Measurements from ENCODE around the gene YBX2. TPM values are rescaled to one million over a fixed set of nuclear protein-coding genes. Genes with fewer than 3 reads are reported as not detected.

Gene YBX2
- total and polyA plus RNA-seq, 2 donors (not counting 1 experiment from before 2014, with no cell fraction given): under 0.01 TPM; not detected in 1

DNA sequence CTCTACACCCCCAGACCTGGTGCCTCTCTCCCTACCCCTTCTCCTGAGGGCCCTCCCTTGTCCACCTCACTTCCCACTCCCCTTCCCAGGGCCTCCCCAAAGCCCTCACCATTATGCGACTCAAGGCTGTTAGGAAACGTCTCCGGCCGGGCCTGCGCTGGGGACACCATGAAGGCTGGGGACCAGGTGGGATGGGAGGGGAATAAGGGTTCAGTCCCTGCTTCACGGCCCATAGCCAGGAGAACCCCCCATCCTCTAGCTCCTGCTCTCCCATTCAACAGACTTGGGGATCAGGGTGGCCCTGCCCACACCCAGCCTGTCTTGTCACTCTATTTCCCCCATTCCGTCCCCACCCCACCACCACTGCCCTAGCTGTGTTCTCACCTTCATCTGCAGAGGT, 32.6 kb upstream of the YBX2 start:
- Histone ChIP-seq H3K79me2 (ENCODE audit: control insufficient read depth, insufficient read depth, low read length) (peaks cover 6% of the 10 kb centered on the region), H3K4me1 (ENCODE audit: control insufficient read depth, extremely low read depth, insufficient read depth, low read length) (no peaks in the 10 kb centered on the region), H3K9ac (ENCODE audit: insufficient read depth, low read length) (no peak overlapping the region), H2AFZ (ENCODE audit: low read length) (no peak overlapping the region), H3K9me3 (ENCODE audit: control insufficient read depth, insufficient read depth, low read depth, low read length) (no peaks in the 10 kb centered on the region), H4K20me1 (ENCODE audit: control insufficient read depth, extremely low read depth, insufficient read depth, low read length) (no peaks in the 10 kb centered on the region), H3K36me3 (ENCODE audit: control insufficient read depth, insufficient read depth, low read length) (peaks cover 18% of the 10 kb centered on the region), H3K27ac (ENCODE audit: insufficient read depth, low read length) (no peak overlapping the region), H3K27me3 (ENCODE audit: control insufficient read depth, insufficient read depth, low read length) (peaks cover 3% of the 10 kb centered on the region), H3K4me3 (replicated peaks in 1 of 4; ENCODE audit: control extremely low read depth in 1 of 4, insufficient read depth in 1 of 4, low read depth in 3 of 4, low read length in 4 of 4) (no peak overlapping the region), H3K4me2 (ENCODE audit: extremely low read depth, insufficient read depth, low read length) (no peak overlapping the region)
- no peak for DNase-seq (ENCODE audit: low read depth in 2 of 2)
- no peak for TF ChIP-seq EZH2 (IDR thresholded peaks at IDR 0.05; ENCODE audit: low read length, missing control alignments)
- TF ChIP-seq, protein P1, sequence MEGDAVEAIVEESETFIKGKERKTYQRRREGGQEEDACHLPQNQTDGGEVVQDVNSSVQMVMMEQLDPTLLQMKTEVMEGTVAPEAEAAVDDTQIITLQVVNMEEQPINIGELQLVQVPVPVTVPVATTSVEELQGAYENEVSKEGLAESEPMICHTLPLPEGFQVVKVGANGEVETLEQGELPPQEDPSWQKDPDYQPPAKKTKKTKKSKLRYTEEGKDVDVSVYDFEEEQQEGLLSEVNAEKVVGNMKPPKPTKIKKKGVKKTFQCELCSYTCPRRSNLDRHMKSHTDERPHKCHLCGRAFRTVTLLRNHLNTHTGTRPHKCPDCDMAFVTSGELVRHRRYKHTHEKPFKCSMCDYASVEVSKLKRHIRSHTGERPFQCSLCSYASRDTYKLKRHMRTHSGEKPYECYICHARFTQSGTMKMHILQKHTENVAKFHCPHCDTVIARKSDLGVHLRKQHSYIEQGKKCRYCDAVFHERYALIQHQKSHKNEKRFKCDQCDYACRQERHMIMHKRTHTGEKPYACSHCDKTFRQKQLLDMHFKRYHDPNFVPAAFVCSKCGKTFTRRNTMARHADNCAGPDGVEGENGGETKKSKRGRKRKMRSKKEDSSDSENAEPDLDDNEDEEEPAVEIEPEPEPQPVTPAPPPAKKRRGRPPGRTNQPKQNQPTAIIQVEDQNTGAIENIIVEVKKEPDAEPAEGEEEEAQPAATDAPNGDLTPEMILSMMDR (conservative IDR thresholded peaks at IDR 0.05 in 1 of 2, IDR thresholded peaks at IDR 0.05 in 1 of 2; ENCODE audit: low read depth in 1 of 2, low read length in 2 of 2): no peak

DNA sequence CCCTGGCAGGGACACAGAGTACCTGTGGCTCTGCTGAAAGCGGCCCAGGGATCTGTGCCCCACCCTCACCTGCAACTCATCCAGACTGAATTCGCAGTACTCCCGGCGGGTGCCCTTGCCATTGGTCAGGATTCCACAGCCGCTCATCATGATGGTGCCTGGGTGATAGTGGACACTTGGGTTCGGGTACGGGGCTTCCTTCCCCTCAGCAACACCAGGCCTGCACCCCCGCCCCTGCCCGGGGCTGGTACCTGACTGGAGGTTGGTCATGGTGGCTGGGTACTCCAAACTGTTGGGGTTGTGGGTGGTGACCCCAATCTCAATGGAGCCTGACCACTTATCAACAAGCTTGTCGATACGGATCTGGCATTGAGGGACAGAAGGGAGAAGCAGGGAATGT, 31.7 kb upstream of the YBX2 start:
- peaks cover 23% of the 10 kb centered on the region for H3K36me3 ChIP-seq (ENCODE audit: control insufficient read depth, insufficient read depth, low read length)
- H3K9ac ChIP-seq (ENCODE audit: insufficient read depth, low read length): no peak overlapping the region
- no peak overlapping the region for H3K4me2 ChIP-seq (ENCODE audit: extremely low read depth, insufficient read depth, low read length)
- H2AFZ ChIP-seq (ENCODE audit: low read length): no peak overlapping the region
- H3K4me3 ChIP-seq (replicated peaks in 1 of 4; ENCODE audit: control extremely low read depth in 1 of 4, insufficient read depth in 1 of 4, low read depth in 3 of 4, low read length in 4 of 4): no peak overlapping the region
- H4K20me1 ChIP-seq (ENCODE audit: control insufficient read depth, extremely low read depth, insufficient read depth, low read length): no peaks in the 10 kb centered on the region
- no peak overlapping the region for H3K27ac ChIP-seq (ENCODE audit: insufficient read depth, low read length)
- H3K4me1 ChIP-seq (ENCODE audit: control insufficient read depth, extremely low read depth, insufficient read depth, low read length): no peaks in the 10 kb centered on the region
- no peaks in the 10 kb centered on the region for H3K27me3 ChIP-seq (ENCODE audit: control insufficient read depth, insufficient read depth, low read length)
- TF ChIP-seq, protein P1 (conservative IDR thresholded peaks at IDR 0.05 in 1 of 2, IDR thresholded peaks at IDR 0.05 in 1 of 2; ENCODE audit: low read depth in 1 of 2, low read length in 2 of 2): no peak
- TF ChIP-seq EZH2 (IDR thresholded peaks at IDR 0.05; ENCODE audit: low read length, missing control alignments): no peak
- H3K9me3 ChIP-seq (ENCODE audit: control insufficient read depth, insufficient read depth, low read depth, low read length): no peaks in the 10 kb centered on the region
- no peak for DNase-seq (ENCODE audit: low read depth in 2 of 2)
- peaks cover 6% of the 10 kb centered on the region for H3K79me2 ChIP-seq (ENCODE audit: control insufficient read depth, insufficient read depth, low read length)

DNA sequence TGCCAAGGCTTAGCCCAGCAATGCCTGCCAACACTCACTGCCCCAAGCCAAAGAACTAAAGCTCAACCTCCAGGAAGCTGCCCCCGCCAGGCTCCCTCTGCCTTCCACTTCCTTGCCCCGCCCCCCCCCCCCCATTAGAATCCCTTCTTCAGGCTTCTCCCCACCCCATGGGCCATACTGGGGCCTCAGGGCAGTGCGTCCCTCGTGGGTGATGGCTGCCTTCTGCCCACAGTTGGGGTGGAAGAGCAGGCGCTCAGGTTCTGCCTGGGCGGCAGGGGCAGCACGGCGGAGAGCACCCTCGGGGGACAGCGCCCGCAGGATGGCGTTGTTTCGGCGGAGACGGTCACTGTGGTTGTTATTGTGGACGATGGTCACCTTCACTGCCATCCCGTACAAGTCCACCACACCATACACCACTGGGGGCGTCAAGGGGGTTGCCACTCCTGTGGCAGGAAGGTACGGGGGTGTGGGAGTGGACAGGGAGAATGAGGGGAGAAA, 30.6 kb upstream of the YBX2 start:
- Histone ChIP-seq H2AFZ (ENCODE audit: low read length) (no peak overlapping the region), H3K9ac (ENCODE audit: insufficient read depth, low read length) (no peak overlapping the region), H3K4me1 (ENCODE audit: control insufficient read depth, extremely low read depth, insufficient read depth, low read length) (no peaks in the 10 kb centered on the region), H3K27me3 (ENCODE audit: control insufficient read depth, insufficient read depth, low read length) (no peaks in the 10 kb centered on the region), H3K9me3 (ENCODE audit: control insufficient read depth, insufficient read depth, low read depth, low read length) (no peaks in the 10 kb centered on the region), H3K4me2 (ENCODE audit: extremely low read depth, insufficient read depth, low read length) (no peak overlapping the region), H3K79me2 (ENCODE audit: control insufficient read depth, insufficient read depth, low read length) (peaks cover 6% of the 10 kb centered on the region), H3K36me3 (ENCODE audit: control insufficient read depth, insufficient read depth, low read length) (peaks cover 27% of the 10 kb centered on the region), H3K27ac (ENCODE audit: insufficient read depth, low read length) (no peak overlapping the region), H4K20me1 (ENCODE audit: control insufficient read depth, extremely low read depth, insufficient read depth, low read length) (no peaks in the 10 kb centered on the region), H3K4me3 (replicated peaks in 1 of 4; ENCODE audit: control extremely low read depth in 1 of 4, insufficient read depth in 1 of 4, low read depth in 3 of 4, low read length in 4 of 4) (no peak overlapping the region)
- no peak for TF ChIP-seq EZH2 (IDR thresholded peaks at IDR 0.05; ENCODE audit: low read length, missing control alignments)
- TF ChIP-seq, protein P1 (conservative IDR thresholded peaks at IDR 0.05 in 1 of 2, IDR thresholded peaks at IDR 0.05 in 1 of 2; ENCODE audit: low read depth in 1 of 2, low read length in 2 of 2): no peak
- no peak for DNase-seq (ENCODE audit: low read depth in 2 of 2)

All from fibroblast of lung (primary cell).